ENCODE data around the gene NCK2.
"Not testable (repeated sequence)": the region's sequence is repeated elsewhere in the genome, so short reads cannot be mapped to it uniquely, and the experiment has no call there.

Gene NCK2

GRCh38 chr2:105896765-105897163, 152.1 kb downstream of the NCK2 start:
- Histone ChIP-seq H2AK5ac (ENCODE audit: low read depth, low read length) (no peak overlapping the region), H3K4me2 (ENCODE audit: insufficient read depth, low read length, poor library complexity, severe bottlenecking) (no peak overlapping the region), H3K36me3 (replicated peaks in 1 of 2; ENCODE audit: control insufficient read depth in 2 of 2, insufficient read depth in 2 of 2, low read length in 2 of 2) (peaks cover 15 to 35% of the 10 kb centered on the region in 2 donors), H2BK15ac (ENCODE audit: low read length) (no peak overlapping the region), H2BK5ac (ENCODE audit: low read length) (no peak overlapping the region), H3K14ac (ENCODE audit: low read length) (no peak overlapping the region), H2BK12ac (ENCODE audit: low read length) (no peak overlapping the region), H4K8ac (ENCODE audit: low read depth, low read length) (no peak overlapping the region), H3K23ac (ENCODE audit: low read depth, low read length, poor library complexity) (no peak overlapping the region), H3K18ac (ENCODE audit: low read length) (no peak overlapping the region), H3K4me3 (ENCODE audit: low read length in 2 of 2) (no peak overlapping the region), H3K79me1 (ENCODE audit: low read depth, low read length) (peaks cover 3% of the 10 kb centered on the region), H3K4ac (ENCODE audit: low read length) (no peak overlapping the region), H3K27me3 (ENCODE audit: control insufficient read depth in 3 of 3, insufficient read depth in 3 of 3, low read depth in 1 of 3, low read length in 3 of 3) (no peaks in the 10 kb centered on the region), H3K27ac (replicated peaks; ENCODE audit: low read length) (no peak overlapping the region), H2AFZ (ENCODE audit: low read length) (no peak overlapping the region), H3K9me3 (replicated peaks in 1 of 2; ENCODE audit: control insufficient read depth in 2 of 2, insufficient read depth in 1 of 2, low read depth in 1 of 2, low read length in 2 of 2) (peaks cover 2 to 19% of the 10 kb centered on the region in 2 donors), H3K4me1 (ENCODE audit: control insufficient read depth in 2 of 2, insufficient read depth in 1 of 2, low read depth in 1 of 2, low read length in 2 of 2) (no peaks in the 10 kb centered on the region), H2BK120ac (ENCODE audit: low read depth, low read length) (no peak overlapping the region), H3K9ac (ENCODE audit: low read depth, low read length, poor library complexity) (no peak overlapping the region), H4K91ac (ENCODE audit: low read depth, low read length, poor library complexity) (no peak overlapping the region)
- WGBS, 2 donors (ENCODE audit: extremely low coverage in 2 of 2, insufficient read length in 2 of 2, insufficient replicate concordance in 1 of 2) = no CpG with 5 or more reads among the region's 4 CpGs
- DNase-seq (ENCODE audit: low spot score) = no peak

- no CpG with 5 or more reads among the region's 1 CpG for WGBS, 2 donors (ENCODE audit: extremely low coverage in 2 of 2, insufficient read length in 2 of 2, insufficient replicate concordance in 1 of 2)
- Histone ChIP-seq H3K36me3 (replicated peaks in 1 of 2; ENCODE audit: control insufficient read depth in 2 of 2, insufficient read depth in 2 of 2, low read length in 2 of 2) (peaks cover 15 to 35% of the 10 kb centered on the region in 2 donors), H3K9me3 (replicated peaks in 1 of 2; ENCODE audit: control insufficient read depth in 2 of 2, insufficient read depth in 1 of 2, low read depth in 1 of 2, low read length in 2 of 2) (peaks cover 2 to 19% of the 10 kb centered on the region in 2 donors)
- H4K8ac ChIP-seq (ENCODE audit: low read depth, low read length); H2BK15ac ChIP-seq (ENCODE audit: low read length); H2AFZ ChIP-seq (ENCODE audit: low read length); H4K91ac ChIP-seq (ENCODE audit: low read depth, low read length, poor library complexity); H3K27me3 ChIP-seq (ENCODE audit: control insufficient read depth in 3 of 3, insufficient read depth in 3 of 3, low read depth in 1 of 3, low read length in 3 of 3); H3K4me2 ChIP-seq (ENCODE audit: insufficient read depth, low read length, poor library complexity, severe bottlenecking); H3K9ac ChIP-seq (ENCODE audit: low read depth, low read length, poor library complexity); H3K27ac ChIP-seq (replicated peaks; ENCODE audit: low read length); H2AK5ac ChIP-seq (ENCODE audit: low read depth, low read length); DNase-seq (ENCODE audit: low spot score); H3K23ac ChIP-seq (ENCODE audit: low read depth, low read length, poor library complexity); H3K18ac ChIP-seq (ENCODE audit: low read length); H3K4ac ChIP-seq (ENCODE audit: low read length); H2BK120ac ChIP-seq (ENCODE audit: low read depth, low read length); H3K14ac ChIP-seq (ENCODE audit: low read length); H2BK12ac ChIP-seq (ENCODE audit: low read length); H3K4me1 ChIP-seq (ENCODE audit: control insufficient read depth in 2 of 2, insufficient read depth in 1 of 2, low read depth in 1 of 2, low read length in 2 of 2); H2BK5ac ChIP-seq (ENCODE audit: low read length); H3K79me1 ChIP-seq (ENCODE audit: low read depth, low read length); H3K4me3 ChIP-seq (ENCODE audit: low read length in 2 of 2): not testable (repeated sequence)
Measured at GRCh38 chr2:105897694-105898093, 153.0 kb downstream of the NCK2 start.

- Histone ChIP-seq H3K4me1 (ENCODE audit: control insufficient read depth in 2 of 2, insufficient read depth in 1 of 2, low read depth in 1 of 2, low read length in 2 of 2) (no peaks in the 10 kb centered on the region), H3K4ac (ENCODE audit: low read length) (no peak overlapping the region), H3K27ac (replicated peaks; ENCODE audit: low read length) (no peak overlapping the region), H4K8ac (ENCODE audit: low read depth, low read length) (no peak overlapping the region), H3K18ac (ENCODE audit: low read length) (no peak overlapping the region), H2BK12ac (ENCODE audit: low read length) (no peak overlapping the region), H3K36me3 (replicated peaks in 1 of 2; ENCODE audit: control insufficient read depth in 2 of 2, insufficient read depth in 2 of 2, low read length in 2 of 2) (no peaks in the 10 kb centered on the region), H3K14ac (ENCODE audit: low read length) (no peak overlapping the region), H2BK120ac (ENCODE audit: low read depth, low read length) (no peak overlapping the region), H3K27me3 (ENCODE audit: control insufficient read depth in 3 of 3, insufficient read depth in 3 of 3, low read depth in 1 of 3, low read length in 3 of 3) (no peaks in the 10 kb centered on the region), H2AK5ac (ENCODE audit: low read depth, low read length) (no peak overlapping the region), H3K23ac (ENCODE audit: low read depth, low read length, poor library complexity) (no peak overlapping the region), H3K4me2 (ENCODE audit: insufficient read depth, low read length, poor library complexity, severe bottlenecking) (no peak overlapping the region), H4K91ac (ENCODE audit: low read depth, low read length, poor library complexity) (no peak overlapping the region), H3K9ac (ENCODE audit: low read depth, low read length, poor library complexity) (no peak overlapping the region), H3K9me3 (replicated peaks in 1 of 2; ENCODE audit: control insufficient read depth in 2 of 2, insufficient read depth in 1 of 2, low read depth in 1 of 2, low read length in 2 of 2) (peaks cover 0 to 12% of the 10 kb centered on the region in 2 donors), H2BK15ac (ENCODE audit: low read length) (no peak overlapping the region), H2AFZ (ENCODE audit: low read length) (no peak overlapping the region), H3K4me3 (ENCODE audit: low read length in 2 of 2) (no peak overlapping the region), H3K79me1 (ENCODE audit: low read depth, low read length) (no peaks in the 10 kb centered on the region), H2BK5ac (ENCODE audit: low read length) (no peak overlapping the region)
- WGBS, 2 donors (ENCODE audit: extremely low coverage in 2 of 2, insufficient read length in 2 of 2, insufficient replicate concordance in 1 of 2) = no CpG with 5 or more reads among the region's 7 CpGs
- DNase-seq (ENCODE audit: low spot score) = no peak
Measured at GRCh38 chr2:105903051-105903674, 158.5 kb downstream of the NCK2 start.

- Histone ChIP-seq H3K36me3 (replicated peaks in 1 of 2; ENCODE audit: control insufficient read depth in 2 of 2, insufficient read depth in 2 of 2, low read length in 2 of 2) (no peaks in the 10 kb centered on the region), H3K27me3 (ENCODE audit: control insufficient read depth in 3 of 3, insufficient read depth in 3 of 3, low read depth in 1 of 3, low read length in 3 of 3) (no peaks in the 10 kb centered on the region), H4K8ac (ENCODE audit: low read depth, low read length) (no peak overlapping the region), H2AFZ (ENCODE audit: low read length) (no peak overlapping the region), H3K9me3 (replicated peaks in 1 of 2; ENCODE audit: control insufficient read depth in 2 of 2, insufficient read depth in 1 of 2, low read depth in 1 of 2, low read length in 2 of 2) (peaks cover 0 to 3% of the 10 kb centered on the region in 2 donors), H3K9ac (ENCODE audit: low read depth, low read length, poor library complexity) (no peak overlapping the region), H2BK5ac (ENCODE audit: low read length) (no peak overlapping the region), H3K27ac (replicated peaks; ENCODE audit: low read length) (no peak overlapping the region), H3K79me1 (ENCODE audit: low read depth, low read length) (no peaks in the 10 kb centered on the region), H4K91ac (ENCODE audit: low read depth, low read length, poor library complexity) (no peak overlapping the region), H2AK5ac (ENCODE audit: low read depth, low read length) (no peak overlapping the region), H2BK15ac (ENCODE audit: low read length) (no peak overlapping the region), H3K23ac (ENCODE audit: low read depth, low read length, poor library complexity) (no peak overlapping the region), H3K4me2 (ENCODE audit: insufficient read depth, low read length, poor library complexity, severe bottlenecking) (no peak overlapping the region), H3K14ac (ENCODE audit: low read length) (no peak overlapping the region), H3K18ac (ENCODE audit: low read length) (no peak overlapping the region), H2BK12ac (ENCODE audit: low read length) (no peak overlapping the region), H3K4me1 (ENCODE audit: control insufficient read depth in 2 of 2, insufficient read depth in 1 of 2, low read depth in 1 of 2, low read length in 2 of 2) (no peaks in the 10 kb centered on the region), H3K4me3 (ENCODE audit: low read length in 2 of 2) (no peak overlapping the region), H2BK120ac (ENCODE audit: low read depth, low read length) (no peak overlapping the region), H3K4ac (ENCODE audit: low read length) (no peak overlapping the region)
- WGBS, 2 donors (ENCODE audit: extremely low coverage in 2 of 2, insufficient read length in 2 of 2, insufficient replicate concordance in 1 of 2) = no CpG with 5 or more reads among the region's 2 CpGs
- DNase-seq (ENCODE audit: low spot score) = no peak
Measured at GRCh38 chr2:105904938-105905337, 160.2 kb downstream of the NCK2 start.
